Measurements from ENCODE around the gene ZNF652.

ZNF652 gene

DNA sequence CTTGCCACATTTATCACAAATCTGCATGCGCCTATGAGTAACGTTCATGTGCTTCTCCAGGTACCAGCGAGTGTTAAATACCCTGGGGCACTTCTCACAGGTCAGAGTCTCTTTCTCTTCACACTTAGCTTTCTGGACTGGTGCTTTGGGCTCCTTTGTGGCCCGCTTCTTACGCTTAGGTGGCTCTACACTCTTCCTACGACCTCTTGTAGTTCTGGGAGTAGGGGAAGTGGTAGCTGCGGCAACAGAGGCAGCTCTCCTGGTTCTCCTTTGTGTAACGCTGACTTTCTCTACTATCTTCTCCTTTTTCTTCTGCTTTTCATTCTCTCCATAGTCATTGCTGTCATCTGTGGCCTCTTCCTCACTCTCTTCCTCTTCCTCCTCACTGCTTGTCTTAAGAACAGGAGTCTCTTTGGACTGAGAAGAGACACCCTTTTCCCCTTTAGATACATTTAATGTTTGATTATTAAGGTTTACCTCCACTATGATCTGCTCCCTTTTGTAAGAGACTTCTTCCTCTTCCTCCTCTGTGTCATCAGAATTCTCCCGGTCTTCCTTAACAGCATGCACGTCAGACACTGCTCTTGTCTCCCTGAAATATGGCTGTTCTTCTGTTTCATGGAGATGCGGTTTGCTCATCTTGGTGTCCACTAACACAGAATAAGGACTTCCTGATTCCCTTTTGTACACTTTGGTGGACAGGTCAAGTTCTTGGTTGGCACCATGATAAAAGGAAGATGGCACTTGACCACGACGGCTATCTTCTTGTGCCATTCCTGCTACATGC lies 45.0 kb downstream of the ZNF652 start:
- H3K9ac ChIP-seq (ENCODE audit: low read length): no peak overlapping the region
- H3K4me1 ChIP-seq (ENCODE audit: control insufficient read depth, insufficient read depth, low read length): no peaks in the 10 kb centered on the region
- H3K4me3 ChIP-seq (ENCODE audit: low read length): no peak overlapping the region
- no peaks in the 10 kb centered on the region for H3K9me3 ChIP-seq (ENCODE audit: control insufficient read depth, low read length)
- no peaks in the 10 kb centered on the region for H3K36me3 ChIP-seq (ENCODE audit: control insufficient read depth, insufficient read depth, low read length)
- H3K27me3 ChIP-seq (ENCODE audit: control insufficient read depth, insufficient read depth, low read length): no peaks in the 10 kb centered on the region

DNA sequence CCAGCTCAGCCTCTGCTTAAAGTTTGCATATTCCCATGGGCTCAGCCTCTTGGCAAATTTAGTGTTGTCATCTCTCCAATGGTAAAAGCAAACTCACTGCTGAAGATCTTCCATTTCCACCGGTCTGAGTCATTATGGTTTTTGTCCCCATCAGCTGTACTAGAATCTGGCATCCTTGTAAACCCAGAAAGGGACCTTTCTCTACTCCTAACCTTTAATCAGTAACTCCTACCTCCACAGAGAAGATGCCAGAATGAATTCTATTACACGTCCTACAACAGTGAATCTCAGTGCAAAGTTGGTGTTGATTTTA lies 45.8 kb downstream of the ZNF652 start:
- Histone ChIP-seq H3K9me3 (ENCODE audit: control insufficient read depth, low read length) (no peaks in the 10 kb centered on the region), H3K4me3 (ENCODE audit: low read length) (no peak overlapping the region), H3K4me1 (ENCODE audit: control insufficient read depth, insufficient read depth, low read length) (no peaks in the 10 kb centered on the region), H3K27me3 (ENCODE audit: control insufficient read depth, insufficient read depth, low read length) (no peaks in the 10 kb centered on the region), H3K9ac (ENCODE audit: low read length) (no peak overlapping the region), H3K36me3 (ENCODE audit: control insufficient read depth, insufficient read depth, low read length) (no peaks in the 10 kb centered on the region)

DNA sequence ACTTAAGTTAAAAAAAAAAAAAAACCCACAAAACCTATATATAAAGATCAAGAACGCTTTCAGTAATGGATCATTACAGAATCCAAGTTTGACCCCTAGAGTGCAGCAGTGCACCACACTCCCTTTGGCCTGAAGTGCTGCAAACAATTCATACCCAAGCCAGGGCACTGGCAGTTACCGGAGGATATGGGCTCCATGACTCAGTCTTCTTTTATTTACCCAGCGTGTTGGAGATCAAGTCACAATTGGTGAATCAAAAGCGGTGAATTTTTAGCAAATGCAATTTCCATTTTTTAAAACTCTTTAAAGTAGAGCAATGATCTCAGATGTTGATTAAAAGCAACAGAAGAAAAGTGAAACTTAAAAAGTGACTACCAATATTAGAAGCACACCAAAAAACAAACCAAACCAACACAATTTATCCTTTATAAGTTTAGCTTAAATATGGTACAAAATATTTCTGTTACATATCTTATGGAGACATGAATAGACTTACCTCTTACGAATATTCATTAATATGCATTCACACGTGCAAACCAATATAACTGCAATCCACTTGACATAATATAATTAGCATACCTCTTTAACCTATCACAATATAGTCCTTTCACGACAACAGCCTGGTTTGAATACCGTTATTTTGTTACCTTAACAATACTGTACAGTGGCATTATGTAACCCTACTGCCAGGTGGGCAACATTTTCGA lies 46.3 kb downstream of the ZNF652 start:
- Histone ChIP-seq H3K36me3 (ENCODE audit: control insufficient read depth, insufficient read depth, low read length) (no peaks in the 10 kb centered on the region), H3K9me3 (ENCODE audit: control insufficient read depth, low read length) (no peaks in the 10 kb centered on the region), H3K9ac (ENCODE audit: low read length) (no peak overlapping the region), H3K4me1 (ENCODE audit: control insufficient read depth, insufficient read depth, low read length) (no peaks in the 10 kb centered on the region), H3K4me3 (ENCODE audit: low read length) (no peak overlapping the region), H3K27me3 (ENCODE audit: control insufficient read depth, insufficient read depth, low read length) (no peaks in the 10 kb centered on the region)

DNA sequence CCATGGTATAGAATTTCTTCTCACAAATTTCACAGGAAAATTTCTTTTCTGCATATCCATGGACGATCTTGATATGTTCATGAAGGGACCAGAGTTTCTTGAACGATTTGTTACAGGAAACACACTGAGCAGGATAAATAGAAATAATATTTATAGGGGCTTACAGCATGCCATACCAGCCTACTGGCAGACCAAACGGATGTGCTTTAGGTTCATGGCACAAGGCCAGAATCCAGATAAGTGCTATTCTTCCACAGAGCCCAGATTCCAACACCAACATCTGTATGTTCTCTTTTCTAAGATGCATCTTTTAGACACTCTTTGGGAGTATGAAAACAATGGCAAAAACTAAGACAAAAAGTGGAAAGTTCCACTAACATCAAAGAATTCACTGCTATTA lies 49.3 kb downstream of the ZNF652 start:
- H3K9me3 ChIP-seq (ENCODE audit: control insufficient read depth, low read length): no peaks in the 10 kb centered on the region
- no peaks in the 10 kb centered on the region for H3K36me3 ChIP-seq (ENCODE audit: control insufficient read depth, insufficient read depth, low read length)
- H3K4me1 ChIP-seq (ENCODE audit: control insufficient read depth, insufficient read depth, low read length): no peaks in the 10 kb centered on the region
- no peak overlapping the region for H3K4me3 ChIP-seq (ENCODE audit: low read length)
- H3K9ac ChIP-seq (ENCODE audit: low read length): no peak overlapping the region
- H3K27me3 ChIP-seq (ENCODE audit: control insufficient read depth, insufficient read depth, low read length): no peaks in the 10 kb centered on the region

DNA sequence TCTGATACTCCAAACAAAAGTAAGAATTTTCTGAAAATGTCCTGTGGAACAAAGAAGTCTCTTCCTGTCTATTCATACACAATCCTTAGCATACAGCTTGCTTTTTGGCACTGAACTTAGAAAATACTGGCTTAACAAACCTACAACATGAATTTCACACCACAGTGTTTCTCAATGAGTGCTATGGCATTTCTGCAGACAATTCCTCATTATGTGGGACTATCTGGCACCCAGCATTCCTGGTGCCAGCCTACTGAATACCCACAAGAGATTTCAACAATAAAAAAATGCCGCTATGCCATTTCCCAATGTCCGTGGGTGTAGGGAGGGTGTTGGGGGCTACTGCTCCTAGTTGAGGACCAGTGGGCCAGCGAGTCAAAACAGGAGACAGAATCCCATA lies 62.1 kb downstream of the ZNF652 start:
- H3K9ac ChIP-seq (ENCODE audit: low read length): no peak overlapping the region
- H3K27me3 ChIP-seq (ENCODE audit: control insufficient read depth, insufficient read depth, low read length): no peaks in the 10 kb centered on the region
- H3K4me1 ChIP-seq (ENCODE audit: control insufficient read depth, insufficient read depth, low read length): no peaks in the 10 kb centered on the region
- no peaks in the 10 kb centered on the region for H3K36me3 ChIP-seq (ENCODE audit: control insufficient read depth, insufficient read depth, low read length)
- no peak overlapping the region for H3K4me3 ChIP-seq (ENCODE audit: low read length)
- H3K9me3 ChIP-seq (ENCODE audit: control insufficient read depth, low read length): no peaks in the 10 kb centered on the region

DNA sequence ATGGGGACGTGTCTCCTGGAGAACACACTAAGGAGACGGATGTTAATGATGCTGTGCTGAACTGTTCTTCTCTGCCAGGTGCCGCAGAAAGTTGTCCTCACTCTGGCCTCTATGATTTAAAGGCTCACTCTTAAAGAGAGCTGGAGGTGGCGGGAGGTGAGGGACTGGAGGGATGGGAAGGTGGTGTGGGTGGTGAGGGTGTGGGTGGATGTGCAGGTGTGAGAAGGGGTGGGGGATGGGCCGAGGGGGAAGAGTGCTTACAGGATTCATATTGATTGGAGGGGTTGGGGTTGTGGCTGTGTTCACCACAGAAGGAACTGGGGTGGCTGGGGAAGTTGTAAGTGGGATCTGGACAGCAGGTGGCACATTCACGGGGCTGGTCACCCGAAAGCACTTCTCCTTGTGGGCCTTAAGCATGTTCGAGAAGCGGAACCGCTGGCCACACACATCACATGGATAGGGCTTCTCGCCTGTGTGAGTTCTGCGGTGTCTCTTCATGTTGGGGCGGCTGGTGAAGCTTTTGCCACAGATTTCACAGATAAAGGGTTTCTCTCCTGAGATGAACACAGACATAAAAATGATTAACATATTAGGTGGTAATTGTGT lies 63.6 kb downstream of the ZNF652 start:
- no peaks in the 10 kb centered on the region for H3K9me3 ChIP-seq (ENCODE audit: control insufficient read depth, low read length)
- H3K36me3 ChIP-seq (ENCODE audit: control insufficient read depth, insufficient read depth, low read length): no peaks in the 10 kb centered on the region
- H3K4me3 ChIP-seq (ENCODE audit: low read length): no peak overlapping the region

DNA sequence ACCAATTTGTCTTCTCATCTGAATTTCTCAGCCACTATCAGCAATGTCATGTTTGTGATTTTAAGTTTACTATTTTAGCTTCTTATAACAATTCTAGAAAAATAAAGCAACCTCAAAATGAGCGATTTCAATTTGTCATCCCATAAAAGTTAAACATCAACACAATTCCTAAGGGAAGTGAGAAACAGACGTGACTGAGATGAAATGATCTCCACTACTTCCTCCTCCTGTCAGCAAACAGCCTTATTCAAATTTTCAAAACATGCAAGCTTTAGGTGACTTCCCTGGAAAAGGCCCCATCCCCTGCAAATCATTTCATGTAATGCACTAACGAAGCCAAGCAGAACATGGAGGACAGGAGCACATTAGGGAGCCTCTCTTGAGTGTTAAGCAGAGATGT lies 64.9 kb downstream of the ZNF652 start:
- Histone ChIP-seq H3K27me3 (ENCODE audit: control insufficient read depth, insufficient read depth, low read length) (no peaks in the 10 kb centered on the region), H3K9ac (ENCODE audit: low read length) (no peak overlapping the region), H3K4me3 (ENCODE audit: low read length) (no peak overlapping the region), H3K4me1 (ENCODE audit: control insufficient read depth, insufficient read depth, low read length) (no peaks in the 10 kb centered on the region), H3K36me3 (ENCODE audit: control insufficient read depth, insufficient read depth, low read length) (no peaks in the 10 kb centered on the region), H3K9me3 (ENCODE audit: control insufficient read depth, low read length) (no peaks in the 10 kb centered on the region)

More for the DNA sequence above, 63.6 kb downstream of the ZNF652 start:
- no peaks in the 10 kb centered on the region for H3K4me1 ChIP-seq (ENCODE audit: control insufficient read depth, insufficient read depth, low read length)
- H3K9ac ChIP-seq (ENCODE audit: low read length): no peak overlapping the region
- H3K27me3 ChIP-seq (ENCODE audit: control insufficient read depth, insufficient read depth, low read length): no peaks in the 10 kb centered on the region

DNA sequence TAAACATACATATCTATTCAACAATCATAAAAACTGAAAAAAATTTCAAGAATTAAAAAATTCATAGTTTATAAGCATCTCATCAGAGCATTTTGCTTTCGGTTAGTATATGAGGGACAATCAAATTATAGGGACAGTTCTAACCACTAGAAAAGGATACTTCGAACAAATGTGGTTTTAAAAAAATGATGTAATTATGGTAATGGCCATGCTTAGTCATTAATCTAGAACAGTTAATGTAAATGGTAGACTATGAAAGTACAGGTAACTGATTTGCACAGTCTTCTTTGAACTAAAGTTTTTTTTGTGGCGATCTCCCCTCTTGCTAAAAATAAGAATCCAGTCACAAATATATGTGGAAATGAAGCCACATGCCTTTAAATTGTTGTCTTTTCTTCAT lies 67.9 kb downstream of the ZNF652 start:
- Histone ChIP-seq H3K4me3 (ENCODE audit: low read length) (no peak overlapping the region), H3K9ac (ENCODE audit: low read length) (no peak overlapping the region), H3K4me1 (ENCODE audit: control insufficient read depth, insufficient read depth, low read length) (no peaks in the 10 kb centered on the region), H3K36me3 (ENCODE audit: control insufficient read depth, insufficient read depth, low read length) (no peaks in the 10 kb centered on the region), H3K27me3 (ENCODE audit: control insufficient read depth, insufficient read depth, low read length) (no peaks in the 10 kb centered on the region), H3K9me3 (ENCODE audit: control insufficient read depth, low read length) (no peaks in the 10 kb centered on the region)

DNA sequence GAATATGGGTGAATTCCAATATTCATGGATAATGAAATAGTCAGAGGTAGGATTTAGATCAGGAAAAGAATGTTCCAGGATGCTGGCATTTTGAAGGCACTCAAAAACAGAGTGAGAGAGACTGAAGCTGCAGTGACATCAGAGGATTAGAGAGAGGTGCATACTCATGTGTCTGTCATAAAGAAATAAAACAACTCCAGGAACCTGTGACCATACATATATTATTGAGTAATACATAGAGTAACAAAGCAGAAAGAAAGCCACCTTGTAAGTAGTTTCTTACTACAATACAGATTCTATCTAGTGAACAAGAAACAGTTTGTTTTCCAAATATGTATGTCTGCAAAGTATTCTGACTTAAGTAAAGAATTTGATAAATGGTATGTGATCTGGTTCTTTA lies 69.1 kb downstream of the ZNF652 start:
- Histone ChIP-seq H3K36me3 (ENCODE audit: control insufficient read depth, insufficient read depth, low read length) (no peaks in the 10 kb centered on the region), H3K9ac (ENCODE audit: low read length) (no peak overlapping the region), H3K27me3 (ENCODE audit: control insufficient read depth, insufficient read depth, low read length) (no peaks in the 10 kb centered on the region), H3K4me1 (ENCODE audit: control insufficient read depth, insufficient read depth, low read length) (no peaks in the 10 kb centered on the region), H3K4me3 (ENCODE audit: low read length) (no peak overlapping the region), H3K9me3 (ENCODE audit: control insufficient read depth, low read length) (no peaks in the 10 kb centered on the region)

DNA sequence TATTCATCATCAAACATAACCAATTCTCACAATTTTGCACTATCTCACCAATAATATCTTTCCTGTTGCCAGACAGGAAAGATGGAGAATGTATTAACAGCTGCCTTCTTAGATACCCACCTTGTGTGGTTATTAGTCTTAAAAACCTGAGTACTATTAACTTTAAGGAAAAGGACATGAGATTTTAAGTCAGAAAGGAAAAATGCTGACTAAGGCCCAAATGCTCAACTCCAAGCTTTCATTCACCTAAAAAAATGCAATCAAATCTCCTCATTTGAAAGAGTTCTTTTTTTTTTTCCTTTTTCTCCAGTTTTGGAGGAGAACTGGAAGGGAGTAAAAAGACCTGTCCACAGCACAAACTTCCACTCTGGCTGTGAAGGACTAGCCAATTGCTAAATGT lies 70.1 kb downstream of the ZNF652 start:
- H3K4me3 ChIP-seq (ENCODE audit: low read length): no peak overlapping the region
- no peak overlapping the region for H3K9ac ChIP-seq (ENCODE audit: low read length)
- H3K36me3 ChIP-seq (ENCODE audit: control insufficient read depth, insufficient read depth, low read length): no peaks in the 10 kb centered on the region
- no peaks in the 10 kb centered on the region for H3K9me3 ChIP-seq (ENCODE audit: control insufficient read depth, low read length)
- H3K4me1 ChIP-seq (ENCODE audit: control insufficient read depth, insufficient read depth, low read length): no peaks in the 10 kb centered on the region
- no peaks in the 10 kb centered on the region for H3K27me3 ChIP-seq (ENCODE audit: control insufficient read depth, insufficient read depth, low read length)

DNA sequence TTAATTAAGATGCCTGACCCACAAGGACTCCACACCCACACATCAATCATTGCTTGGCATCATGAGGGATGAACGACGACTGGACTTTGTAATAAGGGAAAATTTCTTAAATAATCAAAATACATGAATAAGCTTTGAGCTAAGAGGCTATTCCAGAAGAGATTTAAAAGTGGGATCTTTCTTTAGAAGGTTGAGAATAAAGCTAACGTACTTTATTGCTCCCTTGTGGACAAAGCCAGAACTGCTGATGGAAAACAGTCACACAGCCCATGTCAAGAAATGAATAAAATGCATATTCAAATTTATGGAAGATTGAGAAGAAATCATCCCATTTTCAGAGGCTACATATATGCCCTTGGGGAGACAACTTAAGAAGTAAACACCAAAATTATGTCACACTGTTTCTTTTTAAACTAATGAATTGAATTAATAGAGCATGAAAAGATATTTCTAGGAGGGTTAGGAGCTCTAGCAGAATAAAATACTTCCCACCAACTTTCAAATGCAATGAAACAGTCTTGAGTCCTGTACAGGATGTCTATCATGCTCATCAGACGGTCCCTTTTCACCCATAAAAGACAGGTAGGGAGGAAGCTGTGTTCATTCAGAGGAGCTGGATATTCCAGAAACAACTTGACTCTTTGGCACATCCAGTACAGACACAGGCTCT lies 71.2 kb downstream of the ZNF652 start:
- Histone ChIP-seq H3K9me3 (ENCODE audit: control insufficient read depth, low read length) (no peaks in the 10 kb centered on the region), H3K4me1 (ENCODE audit: control insufficient read depth, insufficient read depth, low read length) (no peaks in the 10 kb centered on the region), H3K4me3 (ENCODE audit: low read length) (no peak overlapping the region), H3K27me3 (ENCODE audit: control insufficient read depth, insufficient read depth, low read length) (no peaks in the 10 kb centered on the region), H3K36me3 (ENCODE audit: control insufficient read depth, insufficient read depth, low read length) (no peaks in the 10 kb centered on the region), H3K9ac (ENCODE audit: low read length) (no peak overlapping the region)

DNA sequence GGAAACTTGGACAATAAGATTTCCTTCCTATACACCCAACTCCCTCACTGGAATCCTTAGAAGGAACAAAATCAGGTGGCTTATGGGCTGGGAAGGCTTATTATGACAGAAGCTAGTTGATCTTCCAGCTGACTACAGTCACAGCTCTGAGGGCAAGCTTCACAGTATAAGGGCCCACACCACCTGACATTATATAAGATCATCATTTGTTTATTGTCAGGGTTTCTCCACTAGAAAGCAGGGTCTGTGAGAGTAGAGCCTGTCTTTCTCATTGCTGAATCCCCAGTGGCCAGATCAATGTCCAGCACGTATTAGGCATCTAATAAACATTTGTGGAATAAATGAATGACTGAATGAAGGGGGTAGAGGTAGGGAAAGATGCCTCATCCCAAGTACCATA lies 73.7 kb downstream of the ZNF652 start:
- no peak overlapping the region for H3K9ac ChIP-seq (ENCODE audit: low read length)
- no peaks in the 10 kb centered on the region for H3K4me1 ChIP-seq (ENCODE audit: control insufficient read depth, insufficient read depth, low read length)
- no peaks in the 10 kb centered on the region for H3K27me3 ChIP-seq (ENCODE audit: control insufficient read depth, insufficient read depth, low read length)
- no peak overlapping the region for H3K4me3 ChIP-seq (ENCODE audit: low read length)
- no peaks in the 10 kb centered on the region for H3K9me3 ChIP-seq (ENCODE audit: control insufficient read depth, low read length)
- no peaks in the 10 kb centered on the region for H3K36me3 ChIP-seq (ENCODE audit: control insufficient read depth, insufficient read depth, low read length)
